Left lung (tissue), 10 donors: ENCODE data around the gene IL9. TPM values are rescaled to one million over a fixed set of nuclear protein-coding genes. Genes with fewer than 3 reads are reported as not detected.

ENCODE experiments used
- ATAC-seq: fragments of 200-7000 bp; cut with Tn5 transposase; one replicate; pipeline ENCODE4 v1.9.1; 2020; ENCODE audit warnings: moderate library complexity
- DNase-seq, 4 donors: peaks; one replicate each; pipeline ENCODE4 v3.0.0-alpha.2; 2013 to 2020
- H3K27ac ChIP-seq, 2 donors: fragments of 200-600 bp; sonication (generic) in 1 of 2; one replicate each; pipeline versions ENCODE4 v1.5.0 to v1.8.0; 2020 to 2021
- H3K27me3 ChIP-seq, 2 donors: fragments of 200-600 bp; sonication (generic) in 1 of 2; one replicate each; pipeline versions ENCODE4 v1.5.0 to v1.8.0; 2020 to 2021
- H3K36me3 ChIP-seq, 2 donors: fragments of 200-600 bp; sonication (generic) in 1 of 2; one replicate each; pipeline versions ENCODE4 v1.5.0 to v1.8.0; 2020 to 2021
- H3K4me1 ChIP-seq, 2 donors: fragments of 200-600 bp; one replicate each; pipeline ENCODE4 v1.8.0; 2021
- H3K4me3 ChIP-seq, 2 donors: fragments of 200-600 bp; sonication (generic) in 1 of 2; one replicate each; pipeline versions ENCODE4 v1.5.0 to v1.8.0; 2020 to 2021; ENCODE audit warnings: mild to moderate bottlenecking in 1 of 2
- H3K9me3 ChIP-seq, 2 donors: fragments of 200-600 bp; sonication (generic) in 1 of 2; one replicate each; pipeline versions ENCODE4 v1.5.0 to v1.8.0; 2020 to 2021
- CTCF ChIP-seq, 2 donors: fragments of 200-600 bp; sonication (generic) in 1 of 2; IDR thresholded peaks; one replicate each; pipeline versions ENCODE4 v1.5.0 to v1.8.0; 2021; ENCODE audit warnings: antibody characterized with exemption in 2 of 2
- intact Hi-C, 2 donors: fragments of 100-400 bp; cut with DNase I; formaldehyde crosslinking; loops; one replicate each; pipeline versions ENCODE4 v1.11.2 to v1.14.2; 2022
- polyA plus RNA-seq, 6 donors: library from polyadenylated mRNA; unstranded; fragments of 120-200 nt; gene quantifications; one replicate each; pipeline ENCODE4 v1.2.1, GENCODE V29; 2013; ENCODE audit not compliant: insufficient read length in 6 of 6
- total RNA-seq, 2 donors: library from RNA; stranded (reverse); fragmentation: NEBNext Ultra II Directional; extraction: Animal tissue kit (Norgen Biotek cat#: 25700); gene quantifications; one replicate each; pipeline ENCODE4 v1.2.1, GENCODE V29; 2021
- donor health status: DM: no; HTN: yes; CAD: no.
- donor health status: DM: no; HTN: no; CAD: no.

IL9 gene
- total and polyA plus RNA-seq, 8 donors: not detected

GRCh38 chr5:135878156-135878620 lies 17.5 kb downstream of the IL9 start:
- ATAC-seq: peak; percentile 26
- Histone ChIP-seq H3K27me3 (peaks cover 0 to 21% of the 10 kb centered on the region in 2 donors), H3K9me3 (no peaks in the 10 kb centered on the region), H3K27ac (no peak overlapping the region), H3K36me3 (no peaks in the 10 kb centered on the region), H3K4me3 (no peak overlapping the region), H3K4me1 (no peaks in the 10 kb centered on the region)
- no peak for TF ChIP-seq CTCF (IDR thresholded peaks at IDR 0.05)
- intact Hi-C loops: no loop called here
- no peak for DNase-seq

GRCh38 chr5:135877570-135878155 lies 18.0 kb downstream of the IL9 start:
- intact Hi-C loops: no loop called here
- H3K4me1 ChIP-seq: no peaks in the 10 kb centered on the region
- H3K9me3 ChIP-seq: no peaks in the 10 kb centered on the region
- no peak for ATAC-seq
- H3K4me3 ChIP-seq: no peak overlapping the region
- H3K36me3 ChIP-seq: no peaks in the 10 kb centered on the region
- H3K27ac ChIP-seq: no peak overlapping the region
- H3K27me3 ChIP-seq: peaks cover 0 to 21% of the 10 kb centered on the region in 2 donors
- TF ChIP-seq CTCF (IDR thresholded peaks at IDR 0.05): no peak
- DNase-seq: no peak

GRCh38 chr5:135876146-135876545 lies 19.5 kb downstream of the IL9 start:
- intact Hi-C loops: no loop called here

GRCh38 chr5:135875567-135875966 lies 20.1 kb downstream of the IL9 start:
- H3K4me3 ChIP-seq: no peak overlapping the region
- no peak overlapping the region for H3K27ac ChIP-seq
- no peaks in the 10 kb centered on the region for H3K4me1 ChIP-seq
- no peak for TF ChIP-seq CTCF (IDR thresholded peaks at IDR 0.05)
- H3K36me3 ChIP-seq: no peaks in the 10 kb centered on the region
- H3K9me3 ChIP-seq: no peaks in the 10 kb centered on the region
- intact Hi-C loops: no loop called here
- ATAC-seq: no peak
- H3K27me3 ChIP-seq: peaks cover 0 to 14% of the 10 kb centered on the region in 2 donors
- DNase-seq: no peak

More at GRCh38 chr5:135876146-135876545, 19.5 kb downstream of the IL9 start:
- no peak for ATAC-seq
- Histone ChIP-seq H3K4me1 (no peaks in the 10 kb centered on the region), H3K27me3 (peaks cover 0 to 19% of the 10 kb centered on the region in 2 donors), H3K36me3 (no peaks in the 10 kb centered on the region), H3K27ac (no peak overlapping the region), H3K9me3 (no peaks in the 10 kb centered on the region), H3K4me3 (no peak overlapping the region)
- TF ChIP-seq CTCF (IDR thresholded peaks at IDR 0.05): no peak
- DNase-seq: no peak

- Histone ChIP-seq H3K4me1 (no peaks in the 10 kb centered on the region), H3K27me3 (peaks cover 0 to 6% of the 10 kb centered on the region in 2 donors), H3K27ac (no peak overlapping the region), H3K4me3 (no peak overlapping the region), H3K9me3 (no peaks in the 10 kb centered on the region), H3K36me3 (no peaks in the 10 kb centered on the region)
- intact Hi-C loops: no loop called here
- ATAC-seq (no peak), DNase-seq (no peak)
- TF ChIP-seq CTCF (IDR thresholded peaks at IDR 0.05): no peak
Measured at GRCh38 chr5:135874461-135874860, 21.2 kb downstream of the IL9 start.
